Measurements from ENCODE around the gene PHKG2. TPM values are rescaled to one million over a fixed set of nuclear protein-coding genes. Genes with fewer than 3 reads are reported as not detected.

Gene PHKG2
- polyA plus RNA-seq, 1 donor (not counting 4 experiments of a cell fraction or from before 2014, with no cell fraction given): 31.8 TPM

DNA sequence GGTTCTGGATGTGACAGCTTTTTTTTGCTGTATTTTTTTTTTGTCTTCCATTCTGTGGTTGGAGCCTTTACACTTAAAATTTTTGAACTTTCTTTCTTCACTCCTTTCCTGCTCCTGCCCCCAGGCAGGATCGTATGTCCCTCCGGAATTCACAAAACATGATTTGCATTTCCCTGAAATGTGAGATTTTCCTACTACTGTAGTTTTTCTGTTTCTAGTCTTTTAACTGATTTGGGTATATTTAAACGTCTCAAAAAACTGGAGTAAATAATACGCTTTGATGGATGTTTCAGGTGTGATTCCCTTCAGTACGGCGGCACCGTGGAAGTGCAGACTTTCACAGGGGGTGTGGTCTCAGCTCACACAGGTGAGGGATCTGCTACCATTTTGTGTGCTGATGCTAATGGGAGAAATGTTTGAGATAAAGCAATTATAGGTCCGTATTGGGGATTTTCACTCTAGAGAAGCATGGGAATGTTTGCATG lies 48.6 kb upstream of the PHKG2 start:
- FAIRE-seq (no peak), DNase-seq (ENCODE audit: low read depth, low spot score) (no peak)
- dilution Hi-C loops (cut with MboI; ENCODE audit: extremely low pct_ligation_motif_present, low sequenced_read_pairs): no loop called here
- H3K36me3 ChIP-seq (ENCODE audit: control insufficient read depth in 2 of 2, extremely low read depth in 1 of 2, insufficient read depth in 2 of 2, low read length in 2 of 2): peaks cover 19 to 23% of the 10 kb centered on the region in 2 experiments
- H3K27me3 ChIP-seq (ENCODE audit: control insufficient read depth, extremely low read depth, insufficient read depth, low read length): no peaks in the 10 kb centered on the region
- no peaks in the 10 kb centered on the region for H3K9me1 ChIP-seq (ENCODE audit: control insufficient read depth, extremely low read depth, insufficient read depth, low read length)
- peaks cover 38% of the 10 kb centered on the region for H3K79me2 ChIP-seq (ENCODE audit: control insufficient read depth, insufficient read depth, low read length)
- H3K9me3 ChIP-seq (ENCODE audit: control insufficient read depth, low read depth, low read length): no peaks in the 10 kb centered on the region
- peak overlapping the region; percentile 94 for H3K9ac ChIP-seq (ENCODE audit: control insufficient read depth, extremely low read depth, insufficient read depth, low read length)
- peaks cover 12% of the 10 kb centered on the region for H3K4me1 ChIP-seq (ENCODE audit: control insufficient read depth, extremely low read depth, insufficient read depth, low read length)
- TF ChIP-seq, protein P1, sequence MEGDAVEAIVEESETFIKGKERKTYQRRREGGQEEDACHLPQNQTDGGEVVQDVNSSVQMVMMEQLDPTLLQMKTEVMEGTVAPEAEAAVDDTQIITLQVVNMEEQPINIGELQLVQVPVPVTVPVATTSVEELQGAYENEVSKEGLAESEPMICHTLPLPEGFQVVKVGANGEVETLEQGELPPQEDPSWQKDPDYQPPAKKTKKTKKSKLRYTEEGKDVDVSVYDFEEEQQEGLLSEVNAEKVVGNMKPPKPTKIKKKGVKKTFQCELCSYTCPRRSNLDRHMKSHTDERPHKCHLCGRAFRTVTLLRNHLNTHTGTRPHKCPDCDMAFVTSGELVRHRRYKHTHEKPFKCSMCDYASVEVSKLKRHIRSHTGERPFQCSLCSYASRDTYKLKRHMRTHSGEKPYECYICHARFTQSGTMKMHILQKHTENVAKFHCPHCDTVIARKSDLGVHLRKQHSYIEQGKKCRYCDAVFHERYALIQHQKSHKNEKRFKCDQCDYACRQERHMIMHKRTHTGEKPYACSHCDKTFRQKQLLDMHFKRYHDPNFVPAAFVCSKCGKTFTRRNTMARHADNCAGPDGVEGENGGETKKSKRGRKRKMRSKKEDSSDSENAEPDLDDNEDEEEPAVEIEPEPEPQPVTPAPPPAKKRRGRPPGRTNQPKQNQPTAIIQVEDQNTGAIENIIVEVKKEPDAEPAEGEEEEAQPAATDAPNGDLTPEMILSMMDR (optimal IDR thresholded peaks at IDR 0.05 in 1 of 3, IDR thresholded peaks at IDR 0.05 in 1 of 3, conservative IDR thresholded peaks at IDR 0.05 in 1 of 3; ENCODE audit: extremely low read depth in 1 of 3, insufficient read depth in 2 of 3, low read length in 3 of 3): no peak
- no peak for TF ChIP-seq EZH2 (IDR thresholded peaks at IDR 0.05; ENCODE audit: low read length)
- H3K27ac ChIP-seq (ENCODE audit: control insufficient read depth, insufficient read depth, low read length): peak overlapping the region; percentile 93
- peak overlapping the region; percentile 76 for H3K4me2 ChIP-seq (ENCODE audit: control insufficient read depth, extremely low read depth, insufficient read depth, low read depth, low read length)
- H3K4me3 ChIP-seq (ENCODE audit: control insufficient read depth in 2 of 3, extremely low read depth in 1 of 3, insufficient read depth in 2 of 3, low read depth in 1 of 3, low read length in 3 of 3): peak overlapping the region; percentile 90 to 99 (median 92)
- H4K20me1 ChIP-seq (ENCODE audit: control insufficient read depth, extremely low read depth, insufficient read depth, low read length): no peaks in the 10 kb centered on the region
- no peak overlapping the region for H2AFZ ChIP-seq (ENCODE audit: control insufficient read depth, low read length)

DNA sequence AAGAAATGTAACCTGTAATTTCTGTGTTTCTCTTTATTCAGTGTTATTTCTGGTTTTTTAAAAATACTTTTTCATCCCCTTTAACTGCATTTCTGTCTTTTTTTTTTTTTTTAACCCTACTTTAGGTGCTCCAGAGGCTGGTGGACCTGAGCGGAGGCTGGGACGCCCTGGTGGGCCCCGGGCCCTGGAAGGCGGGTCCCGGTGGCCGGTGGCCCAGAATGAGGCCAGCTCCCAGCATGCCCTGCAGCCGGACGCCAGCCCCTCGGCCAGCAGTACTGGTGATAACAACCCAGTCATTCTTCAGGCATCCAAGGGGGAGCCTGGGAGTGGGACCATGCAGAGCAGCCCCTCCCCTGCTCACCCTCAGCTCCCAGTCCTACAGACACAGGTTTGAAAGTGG lies 47.7 kb upstream of the PHKG2 start:
- Histone ChIP-seq H4K20me1 (ENCODE audit: control insufficient read depth, extremely low read depth, insufficient read depth, low read length) (no peaks in the 10 kb centered on the region), H3K36me3 (ENCODE audit: control insufficient read depth in 2 of 2, extremely low read depth in 1 of 2, insufficient read depth in 2 of 2, low read length in 2 of 2) (peaks cover 22 to 25% of the 10 kb centered on the region in 2 experiments), H3K4me2 (ENCODE audit: control insufficient read depth, extremely low read depth, insufficient read depth, low read depth, low read length) (peak overlapping the region; percentile 76), H3K9me3 (ENCODE audit: control insufficient read depth, low read depth, low read length) (no peaks in the 10 kb centered on the region), H3K27me3 (ENCODE audit: control insufficient read depth, extremely low read depth, insufficient read depth, low read length) (no peaks in the 10 kb centered on the region), H3K9ac (ENCODE audit: control insufficient read depth, extremely low read depth, insufficient read depth, low read length) (no peak overlapping the region), H3K4me3 (ENCODE audit: control insufficient read depth in 2 of 3, extremely low read depth in 1 of 3, insufficient read depth in 2 of 3, low read depth in 1 of 3, low read length in 3 of 3) (no peak overlapping the region), H3K27ac (ENCODE audit: control insufficient read depth, insufficient read depth, low read length) (no peak overlapping the region), H3K79me2 (ENCODE audit: control insufficient read depth, insufficient read depth, low read length) (peaks cover 40% of the 10 kb centered on the region), H3K4me1 (ENCODE audit: control insufficient read depth, extremely low read depth, insufficient read depth, low read length) (peaks cover 12% of the 10 kb centered on the region), H3K9me1 (ENCODE audit: control insufficient read depth, extremely low read depth, insufficient read depth, low read length) (no peaks in the 10 kb centered on the region), H2AFZ (ENCODE audit: control insufficient read depth, low read length) (no peak overlapping the region)
- dilution Hi-C loops (cut with MboI; ENCODE audit: extremely low pct_ligation_motif_present, low sequenced_read_pairs): no loop called here
- FAIRE-seq (no peak), DNase-seq (ENCODE audit: low read depth, low spot score) (no peak)
- TF ChIP-seq EZH2 (IDR thresholded peaks at IDR 0.05; ENCODE audit: low read length): no peak
- TF ChIP-seq, protein P1 (optimal IDR thresholded peaks at IDR 0.05 in 1 of 3, IDR thresholded peaks at IDR 0.05 in 1 of 3, conservative IDR thresholded peaks at IDR 0.05 in 1 of 3; ENCODE audit: extremely low read depth in 1 of 3, insufficient read depth in 2 of 3, low read length in 3 of 3): no peak

Measured in keratinocyte (primary cell).